ENCODE data around the gene RPL18. TPM values are rescaled to one million over a fixed set of nuclear protein-coding genes. Genes with fewer than 3 reads are reported as not detected.

The RPL18 gene
- total RNA-seq, 1 donor from 2014 or later = 1,586 TPM

GRCh38 chr19:48629599-48630295 is 10.8 kb upstream of the RPL18 start:
- peak overlapping the region; percentile 57 for H3K4me3 Mint-ChIP-seq
- H3K9me3 Mint-ChIP-seq = no peaks in the 10 kb centered on the region
- no peak for DNase-seq (ENCODE audit: low spot score in 2 of 2, unreplicated experiment in 2 of 2)
- no peaks in the 10 kb centered on the region for H3K27me3 Mint-ChIP-seq (ENCODE audit: low read depth)
- peak overlapping the region; percentile 86 for H3K27ac Mint-ChIP-seq
- H3K4me1 Mint-ChIP-seq = peaks cover 31% of the 10 kb centered on the region
- H3K36me3 Mint-ChIP-seq = peaks cover 3% of the 10 kb centered on the region
- TF ChIP-seq, protein P1, sequence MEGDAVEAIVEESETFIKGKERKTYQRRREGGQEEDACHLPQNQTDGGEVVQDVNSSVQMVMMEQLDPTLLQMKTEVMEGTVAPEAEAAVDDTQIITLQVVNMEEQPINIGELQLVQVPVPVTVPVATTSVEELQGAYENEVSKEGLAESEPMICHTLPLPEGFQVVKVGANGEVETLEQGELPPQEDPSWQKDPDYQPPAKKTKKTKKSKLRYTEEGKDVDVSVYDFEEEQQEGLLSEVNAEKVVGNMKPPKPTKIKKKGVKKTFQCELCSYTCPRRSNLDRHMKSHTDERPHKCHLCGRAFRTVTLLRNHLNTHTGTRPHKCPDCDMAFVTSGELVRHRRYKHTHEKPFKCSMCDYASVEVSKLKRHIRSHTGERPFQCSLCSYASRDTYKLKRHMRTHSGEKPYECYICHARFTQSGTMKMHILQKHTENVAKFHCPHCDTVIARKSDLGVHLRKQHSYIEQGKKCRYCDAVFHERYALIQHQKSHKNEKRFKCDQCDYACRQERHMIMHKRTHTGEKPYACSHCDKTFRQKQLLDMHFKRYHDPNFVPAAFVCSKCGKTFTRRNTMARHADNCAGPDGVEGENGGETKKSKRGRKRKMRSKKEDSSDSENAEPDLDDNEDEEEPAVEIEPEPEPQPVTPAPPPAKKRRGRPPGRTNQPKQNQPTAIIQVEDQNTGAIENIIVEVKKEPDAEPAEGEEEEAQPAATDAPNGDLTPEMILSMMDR (IDR thresholded peaks at IDR 0.05; ENCODE audit: unreplicated experiment) = no peak

- peaks cover 3% of the 10 kb centered on the region for H3K36me3 Mint-ChIP-seq
- TF ChIP-seq, protein P1 (IDR thresholded peaks at IDR 0.05; ENCODE audit: unreplicated experiment) = no peak
- no peak overlapping the region for H3K4me3 Mint-ChIP-seq
- H3K9me3 Mint-ChIP-seq = no peaks in the 10 kb centered on the region
- H3K27ac Mint-ChIP-seq = no peak overlapping the region
- peaks cover 31% of the 10 kb centered on the region for H3K4me1 Mint-ChIP-seq
- no peak for DNase-seq (ENCODE audit: low spot score in 2 of 2, unreplicated experiment in 2 of 2)
- no peaks in the 10 kb centered on the region for H3K27me3 Mint-ChIP-seq (ENCODE audit: low read depth)
These were observed 10.3 kb upstream of the RPL18 start for GRCh38 chr19:48629297-48629598.

GRCh38 chr19:48628486-48629296 is 9.7 kb upstream of the RPL18 start:
- Mint-ChIP-seq H3K9me3 (no peaks in the 10 kb centered on the region), H3K36me3 (peaks cover 3% of the 10 kb centered on the region), H3K4me1 (peaks cover 30% of the 10 kb centered on the region), H3K27me3 (ENCODE audit: low read depth) (no peaks in the 10 kb centered on the region), H3K4me3 (no peak overlapping the region), H3K27ac (no peak overlapping the region)
- TF ChIP-seq, protein P1 (IDR thresholded peaks at IDR 0.05; ENCODE audit: unreplicated experiment) = no peak
- no peak for DNase-seq (ENCODE audit: low spot score in 2 of 2, unreplicated experiment in 2 of 2)

GRCh38 chr19:48627865-48628314 is 8.9 kb upstream of the RPL18 start:
- Mint-ChIP-seq H3K4me1 (peaks cover 35% of the 10 kb centered on the region), H3K9me3 (no peaks in the 10 kb centered on the region), H3K27ac (no peak overlapping the region), H3K4me3 (no peak overlapping the region), H3K27me3 (ENCODE audit: low read depth) (no peaks in the 10 kb centered on the region), H3K36me3 (peaks cover 3% of the 10 kb centered on the region)
- TF ChIP-seq, protein P1 (IDR thresholded peaks at IDR 0.05; ENCODE audit: unreplicated experiment) = no peak
- no peak for DNase-seq (ENCODE audit: low spot score in 2 of 2, unreplicated experiment in 2 of 2)

- Mint-ChIP-seq H3K36me3 (no peaks in the 10 kb centered on the region), H3K27ac (no peak overlapping the region), H3K27me3 (ENCODE audit: low read depth) (no peaks in the 10 kb centered on the region), H3K9me3 (no peaks in the 10 kb centered on the region), H3K4me3 (no peak overlapping the region), H3K4me1 (peaks cover 37% of the 10 kb centered on the region)
- TF ChIP-seq, protein P1 (IDR thresholded peaks at IDR 0.05; ENCODE audit: unreplicated experiment) = no peak
- no peak for DNase-seq (ENCODE audit: low spot score in 2 of 2, unreplicated experiment in 2 of 2)
These were observed 8.4 kb upstream of the RPL18 start for GRCh38 chr19:48627201-48627864.
